HL-60 (cell line): ENCODE data around the gene OSGEPL1.
"Not testable (repeated sequence)": the region's sequence is repeated elsewhere in the genome, so short reads cannot be mapped to it uniquely, and the experiment has no call there.

Experiments used
- DNase-seq, 2 experiments: peaks; one replicate each; pipeline ENCODE4 v3.0.0-alpha.2; 2010 to 2020; ENCODE audit warnings: low read depth in 1 of 2, low spot score in 1 of 2
- H3K27ac ChIP-seq: fragments of 250-450 bp; sonication (Bioruptor Pico); replicated peaks from 2 replicates; pipeline ENCODE4 v1.5.1; 2020; ENCODE audit warnings: mild to moderate bottlenecking, moderate library complexity
- H3K27me3 ChIP-seq: fragments of 250-450 bp; sonication (Bioruptor Pico); 2 replicates; pipeline ENCODE4 v1.5.1; 2021; ENCODE audit warnings: mild to moderate bottlenecking, moderate library complexity; ENCODE audit not compliant: insufficient read depth, poor library complexity, severe bottlenecking
- H3K4me3 ChIP-seq: replicated peaks from 2 replicates; pipeline ENCODE4 v1.5.1; 2011; ENCODE audit warnings: mild to moderate bottlenecking, control low read depth, low read length; ENCODE audit not compliant: insufficient read depth
- CTCF ChIP-seq: IDR thresholded peaks from one replicate; pipeline ENCODE4 v1.5.1; 2011; ENCODE audit warnings: low read length, control low read depth, inconsistent platforms; ENCODE audit not compliant: insufficient read depth
- GABPA ChIP-seq: IDR thresholded peaks from 2 replicates; pipeline ENCODE4 v1.6.1; 2012; ENCODE audit warnings: low read depth
- POLR2AphosphoS5 ChIP-seq: IDR thresholded peaks from 2 replicates; pipeline ENCODE4 v1.6.1; 2012; ENCODE audit warnings: low read depth
- REST ChIP-seq: IDR thresholded peaks from 2 replicates; pipeline ENCODE4 v1.6.1; 2012; ENCODE audit warnings: low read depth; ENCODE audit not compliant: insufficient replicate concordance
- SPI1 ChIP-seq: IDR thresholded peaks from 2 replicates; pipeline ENCODE4 v1.6.1; 2012; ENCODE audit warnings: low read depth, mild to moderate bottlenecking, borderline replicate concordance

OSGEPL1 gene

GRCh38 chr2:189762229-189762550, 402 bp downstream of the OSGEPL1 start:
- Histone ChIP-seq H3K27ac (peak overlapping the region; percentile 80), H3K4me3 (peak overlapping the region; percentile 70), H3K27me3 (no peaks in the 10 kb centered on the region)
- TF ChIP-seq POLR2AphosphoS5 (no peak), GABPA (no peak), CTCF (no peak), REST (no peak), SPI1 (no peak)
- no peak for DNase-seq

- not testable (repeated sequence) for H3K27ac ChIP-seq, H3K4me3 ChIP-seq, DNase-seq, H3K27me3 ChIP-seq
Observed at GRCh38 chr2:189760154-189760553, 2.4 kb downstream of the OSGEPL1 start.

GRCh38 chr2:189756311-189756952, 6.2 kb downstream of the OSGEPL1 start:
- DNase-seq = no peak

More at GRCh38 chr2:189756311-189756952, 6.2 kb downstream of the OSGEPL1 start:
- TF ChIP-seq POLR2AphosphoS5 = no peak
- TF ChIP-seq GABPA = no peak
- no peak for TF ChIP-seq CTCF
- no peak for TF ChIP-seq SPI1
- no peak for TF ChIP-seq REST
- no peaks in the 10 kb centered on the region for H3K27me3 ChIP-seq
- H3K4me3 ChIP-seq = no peak overlapping the region
- no peak overlapping the region for H3K27ac ChIP-seq
